ENCODE data around the gene LMX1B. TPM values are rescaled to one million over a fixed set of nuclear protein-coding genes. Genes with fewer than 3 reads are reported as not detected.

Gene LMX1B
- total RNA-seq, 1 donor from 2014 or later = 0.27 TPM

- no peak overlapping the region for H3K4me3 Mint-ChIP-seq (ENCODE audit: unreplicated experiment)
- H3K27ac Mint-ChIP-seq (ENCODE audit: unreplicated experiment) = no peak overlapping the region
- H3K4me1 Mint-ChIP-seq (ENCODE audit: unreplicated experiment) = no peaks in the 10 kb centered on the region
- H3K36me3 Mint-ChIP-seq (ENCODE audit: unreplicated experiment) = peaks cover 6% of the 10 kb centered on the region
- no peak for TF ChIP-seq CTCF (IDR thresholded peaks at IDR 0.05)
- DNase-seq (ENCODE audit: extremely low spot score, unreplicated experiment) = no peak
- peaks cover 21% of the 10 kb centered on the region for H3K9me3 Mint-ChIP-seq (ENCODE audit: unreplicated experiment)
- H3K27me3 Mint-ChIP-seq (ENCODE audit: unreplicated experiment) = peaks cover 46% of the 10 kb centered on the region
Observed at GRCh38 chr9:126735482-126735881, 121.8 kb downstream of the LMX1B start.

GRCh38 chr9:126738553-126738952 lies 124.8 kb downstream of the LMX1B start:
- H3K27ac Mint-ChIP-seq (ENCODE audit: unreplicated experiment) = no peak overlapping the region
- H3K4me1 Mint-ChIP-seq (ENCODE audit: unreplicated experiment) = no peaks in the 10 kb centered on the region
- peaks cover 21% of the 10 kb centered on the region for H3K9me3 Mint-ChIP-seq (ENCODE audit: unreplicated experiment)
- peaks cover 6% of the 10 kb centered on the region for H3K36me3 Mint-ChIP-seq (ENCODE audit: unreplicated experiment)
- no peak for TF ChIP-seq CTCF (IDR thresholded peaks at IDR 0.05)
- peaks cover 57% of the 10 kb centered on the region for H3K27me3 Mint-ChIP-seq (ENCODE audit: unreplicated experiment)
- no peak overlapping the region for H3K4me3 Mint-ChIP-seq (ENCODE audit: unreplicated experiment)
- DNase-seq (ENCODE audit: extremely low spot score, unreplicated experiment) = no peak

- Mint-ChIP-seq H3K27ac (ENCODE audit: unreplicated experiment) (no peak overlapping the region), H3K27me3 (ENCODE audit: unreplicated experiment) (peaks cover 81% of the 10 kb centered on the region), H3K9me3 (ENCODE audit: unreplicated experiment) (no peaks in the 10 kb centered on the region), H3K36me3 (ENCODE audit: unreplicated experiment) (no peaks in the 10 kb centered on the region), H3K4me1 (ENCODE audit: unreplicated experiment) (no peaks in the 10 kb centered on the region), H3K4me3 (ENCODE audit: unreplicated experiment) (no peak overlapping the region)
- DNase-seq (ENCODE audit: extremely low spot score, unreplicated experiment) = no peak
- no peak for TF ChIP-seq CTCF (IDR thresholded peaks at IDR 0.05)
Observed at GRCh38 chr9:126743041-126743440, 129.3 kb downstream of the LMX1B start.

GRCh38 chr9:126745574-126746411 lies 132.1 kb downstream of the LMX1B start:
- no peak overlapping the region for H3K27ac Mint-ChIP-seq (ENCODE audit: unreplicated experiment)
- TF ChIP-seq CTCF (IDR thresholded peaks at IDR 0.05) = no peak
- H3K9me3 Mint-ChIP-seq (ENCODE audit: unreplicated experiment) = no peaks in the 10 kb centered on the region
- H3K4me1 Mint-ChIP-seq (ENCODE audit: unreplicated experiment) = no peaks in the 10 kb centered on the region
- H3K36me3 Mint-ChIP-seq (ENCODE audit: unreplicated experiment) = no peaks in the 10 kb centered on the region
- peaks cover 73% of the 10 kb centered on the region for H3K27me3 Mint-ChIP-seq (ENCODE audit: unreplicated experiment)
- no peak overlapping the region for H3K4me3 Mint-ChIP-seq (ENCODE audit: unreplicated experiment)
- peak; percentile 54 for DNase-seq (ENCODE audit: extremely low spot score, unreplicated experiment)

Other genes starting within 250 kb of the LMX1B start
- 17.1 and 20.3 TPM in 2 replicates for gene ZBTB43, start 191.1 kb downstream of the LMX1B start, total RNA-seq
- 13.9 and 14.0 TPM in 2 replicates for gene ZBTB34, start 246.7 kb downstream of the LMX1B start, total RNA-seq

Measured in osteocyte (in vitro differentiated cells).